HG02678 (cell line): Measurements from ENCODE around the gene AQP6.
A peak's percentile ranks its signal among the peaks of the same experiment; 100 is the strongest.

ENCODE experiments used
- ATAC-seq: cut with Tn5 transposase; IDR thresholded peaks from one replicate; pipeline ENCODE4 v1.9.1; 2021; ENCODE audit warnings: mild to moderate bottlenecking, moderate library complexity; ENCODE audit not compliant: unreplicated experiment

AQP6 gene

GRCh38 chr12:50025187-50026059 is 52.7 kb downstream of the AQP6 start, which contains the start of gene RACGAP1:
Gene RACGAP1 (minus strand): TSS chr12:50025494. CDS start chr12:50016715, 8,779 bp downstream.
- ATAC-seq = peak; percentile 99

- no peak for ATAC-seq
These were observed 53.9 kb downstream of the AQP6 start for GRCh38 chr12:50026691-50027090.
